Measurements from ENCODE around the gene CXCR5.

The CXCR5 gene

DNA sequence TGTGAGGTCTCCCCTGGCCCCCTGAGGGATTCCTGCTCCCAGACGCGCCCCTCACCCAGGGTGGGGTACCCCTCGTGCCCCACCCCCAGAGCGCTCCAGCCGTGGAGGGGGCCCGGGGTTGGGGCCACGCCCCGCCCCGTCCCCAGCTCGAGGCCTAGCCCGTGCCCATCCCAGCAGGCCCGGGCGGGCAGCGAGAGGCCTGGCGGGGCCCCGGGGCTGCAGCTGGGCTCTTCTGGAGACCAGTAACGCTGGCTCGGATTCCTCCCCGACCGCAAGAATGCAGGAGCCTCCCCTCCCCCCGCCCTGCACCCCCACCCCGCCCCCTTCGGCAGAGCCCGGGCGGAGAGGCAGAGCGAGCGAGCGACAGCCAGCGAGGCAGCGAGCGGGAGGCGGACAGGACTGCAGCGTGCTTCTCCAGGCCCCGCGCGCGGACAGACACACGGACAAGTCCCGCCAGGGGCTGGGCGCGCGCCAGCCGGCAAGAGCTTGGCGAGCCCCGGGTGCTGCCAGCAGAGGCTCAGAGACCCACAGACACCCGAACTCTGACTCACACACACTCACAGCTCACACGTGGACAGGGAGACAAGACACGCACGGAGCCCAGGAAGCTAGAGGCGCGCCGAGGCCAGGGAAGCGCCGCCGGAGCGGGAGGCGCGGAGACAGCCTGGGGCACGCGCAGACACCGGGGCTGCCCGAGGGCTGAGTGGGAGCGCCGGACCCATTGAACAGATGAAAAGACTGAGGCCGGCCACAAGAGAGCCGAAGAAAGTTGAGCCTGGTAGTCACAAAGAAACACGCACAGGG, 26.8 kb downstream of the CXCR5 start:
- no peak for DNase-seq (ENCODE audit: extremely low spot score)
- POLR2A ChIA-PET, result interaction anchor here (1.0 to 6.6 kb wide), 5 partner anchors 15 to 118 kb away, joined by 3 to 50 read pairs (median 3); partner anchors contain the start of gene BCL9L

DNA sequence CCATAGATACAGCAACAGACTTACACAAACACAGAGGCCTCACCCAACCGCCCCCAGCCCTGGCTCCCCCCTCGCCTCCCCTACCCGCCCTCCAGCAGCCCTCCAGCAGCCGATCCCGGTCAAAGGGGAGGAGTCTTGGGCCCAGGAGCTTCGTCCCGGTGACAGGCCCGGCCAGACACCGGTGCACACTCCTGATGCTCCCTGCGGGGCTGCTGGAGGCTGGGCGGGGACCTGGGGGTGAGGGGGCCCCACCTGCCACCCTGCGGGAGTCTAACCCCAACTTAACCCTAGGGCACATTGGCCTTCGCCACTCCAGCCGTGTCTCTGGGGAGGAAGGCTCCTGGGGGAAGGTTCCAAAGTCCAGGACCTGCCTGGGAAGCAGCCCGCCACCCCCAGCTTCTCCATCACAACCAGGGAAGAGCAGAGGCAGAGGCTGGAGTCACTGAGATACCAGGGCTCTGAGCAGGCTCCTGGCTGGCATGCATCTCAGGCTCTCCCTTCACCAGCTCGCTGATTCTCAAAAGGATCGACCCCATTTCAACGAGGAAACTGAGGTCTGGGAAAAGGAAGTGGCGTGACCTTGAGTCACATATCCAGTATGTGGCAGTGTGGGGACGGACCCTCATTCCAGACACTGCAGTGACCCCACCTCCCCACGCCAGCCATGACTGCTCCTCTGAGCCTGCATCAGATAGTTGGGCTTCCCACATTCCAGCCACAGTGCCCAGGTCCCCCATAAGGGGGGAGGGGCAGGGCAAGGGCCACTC, 27.6 kb downstream of the CXCR5 start:
- ChIA-PET POLR2A (interaction anchor here (1.0 to 6.6 kb wide), 5 partner anchors 14 to 120 kb away, joined by 3 to 50 read pairs (median 3); partner anchors contain the start of genes BCL9L and DDX6), CTCF (interaction anchor here (0.8 to 1.8 kb wide), 3 partner anchors 15 to 46 kb away, joined by 3 to 6 read pairs (median 5); partner anchors contain the start of gene BCL9L)
- DNase-seq (ENCODE audit: extremely low spot score), result no peak
- TF ChIP-seq ARNT (IDR thresholded peaks at IDR 0.05), result no peak
- TF ChIP-seq TARDBP (IDR thresholded peaks at IDR 0.05), result no peak
- TF ChIP-seq, protein P1, sequence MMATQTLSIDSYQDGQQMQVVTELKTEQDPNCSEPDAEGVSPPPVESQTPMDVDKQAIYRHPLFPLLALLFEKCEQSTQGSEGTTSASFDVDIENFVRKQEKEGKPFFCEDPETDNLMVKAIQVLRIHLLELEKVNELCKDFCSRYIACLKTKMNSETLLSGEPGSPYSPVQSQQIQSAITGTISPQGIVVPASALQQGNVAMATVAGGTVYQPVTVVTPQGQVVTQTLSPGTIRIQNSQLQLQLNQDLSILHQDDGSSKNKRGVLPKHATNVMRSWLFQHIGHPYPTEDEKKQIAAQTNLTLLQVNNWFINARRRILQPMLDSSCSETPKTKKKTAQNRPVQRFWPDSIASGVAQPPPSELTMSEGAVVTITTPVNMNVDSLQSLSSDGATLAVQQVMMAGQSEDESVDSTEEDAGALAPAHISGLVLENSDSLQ (IDR thresholded peaks at IDR 0.05), result no peak
- TF ChIP-seq FOXA1 (IDR thresholded peaks at IDR 0.05), result no peak
- TF ChIP-seq FOXK2 (IDR thresholded peaks at IDR 0.05), result no peak
- no peak for TF ChIP-seq NFRKB (IDR thresholded peaks at IDR 0.05)
- no peak for TF ChIP-seq L3MBTL2 (conservative IDR thresholded peaks at IDR 0.05)
- TF ChIP-seq HDGF (IDR thresholded peaks at IDR 0.05; ENCODE audit: borderline replicate concordance), result no peak
- no peak for TF ChIP-seq CTBP1 (IDR thresholded peaks at IDR 0.05; ENCODE audit: borderline replicate concordance)
- TF ChIP-seq FOXM1 (IDR thresholded peaks at IDR 0.05; ENCODE audit: borderline replicate concordance), result no peak
- TF ChIP-seq ZNF384 (IDR thresholded peaks at IDR 0.05), result no peak

More for the DNA sequence above, 26.8 kb downstream of the CXCR5 start:
- CTCF ChIA-PET, result interaction anchor here (0.5 to 2.8 kb wide), 2 partner anchors 14 to 20 kb away, joined by 3 to 19 read pairs; no protein-coding TSS in a partner anchor
- TF ChIP-seq SUZ12 (IDR thresholded peaks at IDR 0.05) (no peak), ARNT (IDR thresholded peaks at IDR 0.05) (no peak), L3MBTL2 (conservative IDR thresholded peaks at IDR 0.05) (no peak), BHLHE40 (IDR thresholded peaks at IDR 0.05; ENCODE audit: borderline replicate concordance) (no peak), HDGF (IDR thresholded peaks at IDR 0.05; ENCODE audit: borderline replicate concordance) (no peak), LEF1 (IDR thresholded peaks at IDR 0.05; ENCODE audit: borderline replicate concordance) (no peak), TARDBP (IDR thresholded peaks at IDR 0.05) (no peak), FOXK2 (IDR thresholded peaks at IDR 0.05) (no peak), ELF4 (IDR thresholded peaks at IDR 0.05) (no peak), CTBP1 (IDR thresholded peaks at IDR 0.05; ENCODE audit: borderline replicate concordance) (no peak), ZNF384 (IDR thresholded peaks at IDR 0.05) (no peak), SP1 (IDR thresholded peaks at IDR 0.05) (no peak), FOXM1 (IDR thresholded peaks at IDR 0.05; ENCODE audit: borderline replicate concordance) (no peak), FOXA1 (IDR thresholded peaks at IDR 0.05) (no peak), NFRKB (IDR thresholded peaks at IDR 0.05) (no peak)
- TF ChIP-seq, protein P1 (IDR thresholded peaks at IDR 0.05), result no peak

DNA sequence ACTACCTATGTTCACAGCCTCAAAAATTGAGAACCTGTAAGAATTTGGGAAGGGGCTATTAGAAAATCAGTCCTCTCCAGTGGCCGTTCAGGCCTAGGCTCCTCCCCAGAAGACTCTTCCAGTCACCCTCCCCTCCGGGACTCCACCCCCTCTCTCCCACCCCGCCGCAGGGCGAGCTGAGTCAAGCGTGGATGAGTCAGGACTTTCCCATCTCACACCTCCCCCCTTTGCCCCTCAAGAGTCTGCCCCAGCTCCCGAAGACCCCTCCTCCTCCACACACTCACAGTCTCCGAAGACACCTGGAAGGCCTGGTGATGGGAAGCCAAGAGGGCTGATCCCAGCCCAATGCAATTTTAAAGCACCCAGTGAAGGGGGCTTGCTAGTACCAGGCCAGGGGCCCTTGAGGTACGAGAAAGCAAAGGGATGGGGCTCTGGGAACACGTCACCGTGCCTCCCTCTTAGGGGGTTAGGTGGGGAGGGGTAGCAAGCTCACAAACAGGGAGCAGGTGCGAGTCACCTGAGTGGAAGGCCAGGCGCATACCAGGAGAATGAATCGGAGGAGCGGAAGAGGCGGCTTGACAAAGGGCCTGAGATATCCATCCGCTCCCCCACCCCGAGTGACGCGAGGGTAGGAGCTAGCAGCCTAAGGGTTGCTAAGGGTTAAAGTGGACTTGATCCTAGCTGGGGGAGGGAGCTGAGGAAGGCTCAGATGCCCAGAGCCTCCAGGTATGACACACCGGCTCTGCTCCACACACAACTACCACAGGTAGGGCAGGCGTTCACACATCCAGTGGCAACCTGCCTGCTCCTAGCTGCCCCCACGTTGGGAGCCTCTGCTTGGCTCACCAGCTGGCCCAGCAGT, 28.4 kb downstream of the CXCR5 start:
- ChIA-PET CTCF (interaction anchor here (0.7 to 1.8 kb wide), 4 partner anchors 14 to 45 kb away, joined by 3 to 6 read pairs (median 4); partner anchors contain the start of gene BCL9L), POLR2A (interaction anchor here (0.7 to 6.6 kb wide), 4 partner anchors 10 to 183 kb away, joined by 3 to 50 read pairs (median 3); partner anchors contain the start of genes BCL9L and DDX6)
- TF ChIP-seq BHLHE40 (IDR thresholded peaks at IDR 0.05; ENCODE audit: borderline replicate concordance) (no peak), NFRKB (IDR thresholded peaks at IDR 0.05) (no peak), FOXM1 (IDR thresholded peaks at IDR 0.05; ENCODE audit: borderline replicate concordance) (no peak), L3MBTL2 (conservative IDR thresholded peaks at IDR 0.05) (no peak), ARNT (IDR thresholded peaks at IDR 0.05) (no peak), SP1 (IDR thresholded peaks at IDR 0.05) (no peak), HDGF (IDR thresholded peaks at IDR 0.05; ENCODE audit: borderline replicate concordance) (no peak), TARDBP (IDR thresholded peaks at IDR 0.05) (no peak), LEF1 (IDR thresholded peaks at IDR 0.05; ENCODE audit: borderline replicate concordance) (no peak), CTBP1 (IDR thresholded peaks at IDR 0.05; ENCODE audit: borderline replicate concordance) (no peak), FOXK2 (IDR thresholded peaks at IDR 0.05) (no peak), SUZ12 (IDR thresholded peaks at IDR 0.05) (no peak), ZNF384 (IDR thresholded peaks at IDR 0.05) (no peak), FOXA1 (IDR thresholded peaks at IDR 0.05) (no peak), ELF4 (IDR thresholded peaks at IDR 0.05) (no peak)
- TF ChIP-seq, protein P1 (IDR thresholded peaks at IDR 0.05), result no peak
- peak; percentile 36 for DNase-seq (ENCODE audit: extremely low spot score)

DNA sequence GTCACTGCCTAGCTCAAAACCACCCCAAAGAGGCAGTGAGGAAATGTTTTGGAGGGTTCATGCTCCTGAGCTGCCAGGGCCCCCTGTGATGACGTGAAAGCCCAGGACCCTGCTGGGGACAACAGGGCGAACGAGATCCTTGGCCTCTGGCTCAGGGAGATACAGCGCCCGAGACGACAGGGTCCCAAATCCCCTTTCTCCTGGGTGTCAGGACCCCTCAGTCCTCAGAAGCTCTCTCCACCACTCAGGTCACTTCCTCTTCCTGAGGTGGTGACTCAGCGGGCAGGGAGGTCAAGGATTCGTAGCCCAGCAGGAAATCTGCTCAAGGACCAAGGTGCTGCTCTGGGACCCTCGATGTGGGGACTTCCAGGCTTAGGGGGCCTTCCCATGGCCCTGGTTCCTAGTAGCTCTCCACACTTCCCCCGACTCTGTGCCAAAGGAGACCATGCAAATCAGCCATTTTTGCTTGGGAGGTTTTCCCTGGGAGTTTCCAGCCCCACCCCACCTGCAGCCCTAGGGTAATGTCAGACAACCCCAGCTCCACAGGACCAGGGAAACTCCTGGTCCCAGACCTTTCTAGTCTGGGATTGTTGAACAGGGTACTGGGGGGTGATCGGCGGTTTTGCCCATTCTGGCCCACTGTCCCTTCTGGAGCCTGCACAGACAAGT, 29.2 kb downstream of the CXCR5 start:
- no peak for DNase-seq (ENCODE audit: extremely low spot score)
- TF ChIP-seq NFRKB (IDR thresholded peaks at IDR 0.05), result no peak
- TF ChIP-seq LEF1 (IDR thresholded peaks at IDR 0.05; ENCODE audit: borderline replicate concordance), result no peak
- TF ChIP-seq ELF4 (IDR thresholded peaks at IDR 0.05), result no peak
- no peak for TF ChIP-seq SP1 (IDR thresholded peaks at IDR 0.05)
- no peak for TF ChIP-seq FOXK2 (IDR thresholded peaks at IDR 0.05)
- no peak for TF ChIP-seq L3MBTL2 (conservative IDR thresholded peaks at IDR 0.05)
- no peak for TF ChIP-seq ZNF384 (IDR thresholded peaks at IDR 0.05)
- TF ChIP-seq SUZ12 (IDR thresholded peaks at IDR 0.05), result no peak
- no peak for TF ChIP-seq BHLHE40 (IDR thresholded peaks at IDR 0.05; ENCODE audit: borderline replicate concordance)
- TF ChIP-seq FOXM1 (IDR thresholded peaks at IDR 0.05; ENCODE audit: borderline replicate concordance), result no peak
- no peak for TF ChIP-seq TARDBP (IDR thresholded peaks at IDR 0.05)
- no peak for TF ChIP-seq HDGF (IDR thresholded peaks at IDR 0.05; ENCODE audit: borderline replicate concordance)
- TF ChIP-seq, protein P1 (IDR thresholded peaks at IDR 0.05), result no peak
- no peak for TF ChIP-seq CTBP1 (IDR thresholded peaks at IDR 0.05; ENCODE audit: borderline replicate concordance)
- no peak for TF ChIP-seq ARNT (IDR thresholded peaks at IDR 0.05)
- no peak for TF ChIP-seq FOXA1 (IDR thresholded peaks at IDR 0.05)
- ChIA-PET POLR2A (interaction anchor here (0.7 to 6.6 kb wide), 4 partner anchors 9 to 182 kb away, joined by 3 to 50 read pairs (median 3); partner anchors contain the start of genes BCL9L and DDX6), CTCF (interaction anchor here (0.7 to 1.8 kb wide), 3 partner anchors 13 to 18 kb away, joined by 3 to 6 read pairs (median 5); partner anchors contain the start of gene BCL9L)

All from HEK293T (cell line).